HEK293T (cell line): ENCODE data around the gene SMG1.
"Not testable (repeated sequence)": the region's sequence is repeated elsewhere in the genome, so short reads cannot be mapped to it uniquely, and the experiment has no call there.

Experiments used
- CTCF ChIA-PET: fragments of 350-600 bp; formaldehyde crosslinking; extraction: SDS; loops from one replicate; lab custom pipeline; 2021; ENCODE audit warnings: antibody characterized with exemption, inconsistent platforms; lab: Yijun Ruan, JAX
- POLR2A ChIA-PET: fragments of 350-600 bp; formaldehyde crosslinking; extraction: SDS; loops from one replicate; lab custom pipeline; 2020; ENCODE audit warnings: antibody characterized with exemption, inconsistent platforms; lab: Yijun Ruan, JAX
- DNase-seq: peaks from one replicate; pipeline ENCODE4 v3.0.0; 2012; ENCODE audit warnings: mixed read lengths; ENCODE audit errors: extremely low spot score
- ARNT ChIP-seq: fragments of 450-650 bp; IDR thresholded peaks from 2 replicates; pipeline ENCODE4 v1.6.1; 2017; ENCODE audit warnings: mild to moderate bottlenecking
- BHLHE40 ChIP-seq: fragments of 450-650 bp; IDR thresholded peaks from 2 replicates; pipeline ENCODE4 v1.6.1; 2016; ENCODE audit warnings: mild to moderate bottlenecking, moderate library complexity, borderline replicate concordance
- CTBP1 ChIP-seq: fragments of 450-650 bp; IDR thresholded peaks from 2 replicates; pipeline ENCODE4 v1.6.1; 2016; ENCODE audit warnings: borderline replicate concordance
- ELF4 ChIP-seq: fragments of 450-650 bp; IDR thresholded peaks from 2 replicates; pipeline ENCODE4 v1.6.1; 2017; ENCODE audit warnings: antibody characterized with exemption
- FOXA1 ChIP-seq: fragments of 450-650 bp; IDR thresholded peaks from 2 replicates; pipeline ENCODE4 v1.6.1; 2016; ENCODE audit warnings: mild to moderate bottlenecking
- FOXK2 ChIP-seq: fragments of 450-650 bp; IDR thresholded peaks from 2 replicates; pipeline ENCODE4 v1.6.1; 2016; ENCODE audit warnings: mild to moderate bottlenecking
- FOXM1 ChIP-seq: fragments of 450-650 bp; IDR thresholded peaks from 2 replicates; pipeline ENCODE4 v1.6.1; 2017; ENCODE audit warnings: mild to moderate bottlenecking, borderline replicate concordance
- HDGF ChIP-seq: fragments of 450-650 bp; IDR thresholded peaks from 2 replicates; pipeline ENCODE4 v1.6.1; 2017; ENCODE audit warnings: antibody characterized with exemption, borderline replicate concordance
- L3MBTL2 ChIP-seq: fragments of 450-650 bp; conservative IDR thresholded peaks from 2 replicates; pipeline ENCODE4 v1.6.1; 2016; ENCODE audit warnings: mild to moderate bottlenecking
- LEF1 ChIP-seq: fragments of 450-650 bp; IDR thresholded peaks from 2 replicates; pipeline ENCODE4 v1.6.1; 2017; ENCODE audit warnings: mild to moderate bottlenecking, borderline replicate concordance
- NFRKB ChIP-seq: fragments of 450-650 bp; IDR thresholded peaks from 2 replicates; pipeline ENCODE4 v1.6.1; 2016; ENCODE audit warnings: mild to moderate bottlenecking, moderate library complexity
- SP1 ChIP-seq: fragments of 450-650 bp; IDR thresholded peaks from 2 replicates; pipeline ENCODE4 v1.6.1; 2017
- SUZ12 ChIP-seq: fragments of 450-650 bp; IDR thresholded peaks from 2 replicates; pipeline ENCODE4 v1.6.1; 2016; ENCODE audit warnings: mild to moderate bottlenecking
- TARDBP ChIP-seq: fragments of 450-650 bp; IDR thresholded peaks from 2 replicates; pipeline ENCODE4 v1.6.1; 2016
- ZNF384 ChIP-seq: fragments of 450-650 bp; IDR thresholded peaks from 2 replicates; pipeline ENCODE4 v1.6.1; 2016
- TF ChIP-seq, protein P1 (sequence below): fragments of 450-650 bp; IDR thresholded peaks from 2 replicates; pipeline ENCODE4 v1.6.1; 2016

Gene SMG1

DNA sequence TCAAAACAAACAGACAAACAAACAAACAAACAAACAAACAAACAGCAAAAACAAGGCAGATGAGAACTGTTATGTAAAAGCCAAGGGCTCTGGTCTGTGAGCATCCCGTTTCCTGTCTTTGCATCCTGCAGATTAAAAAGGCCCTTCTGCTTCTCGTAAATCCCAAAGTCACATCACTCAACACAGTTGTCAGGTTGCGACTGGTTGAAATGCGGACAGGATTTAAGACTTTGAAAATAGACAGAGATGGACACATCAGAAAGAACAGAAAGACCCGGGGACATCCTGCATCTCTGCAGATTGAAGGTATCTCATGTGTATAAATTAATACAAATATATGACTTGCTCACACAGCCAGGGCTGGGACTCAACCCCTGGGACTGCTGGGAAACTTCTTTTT is 39.3 kb upstream of the SMG1 start:
- no peak for TF ChIP-seq FOXK2
- no peak for TF ChIP-seq SP1
- TF ChIP-seq CTBP1 = no peak
- TF ChIP-seq FOXA1 = no peak
- no peak for TF ChIP-seq FOXM1
- no peak for TF ChIP-seq ZNF384
- TF ChIP-seq BHLHE40 = no peak
- TF ChIP-seq NFRKB = no peak
- TF ChIP-seq, protein P1, sequence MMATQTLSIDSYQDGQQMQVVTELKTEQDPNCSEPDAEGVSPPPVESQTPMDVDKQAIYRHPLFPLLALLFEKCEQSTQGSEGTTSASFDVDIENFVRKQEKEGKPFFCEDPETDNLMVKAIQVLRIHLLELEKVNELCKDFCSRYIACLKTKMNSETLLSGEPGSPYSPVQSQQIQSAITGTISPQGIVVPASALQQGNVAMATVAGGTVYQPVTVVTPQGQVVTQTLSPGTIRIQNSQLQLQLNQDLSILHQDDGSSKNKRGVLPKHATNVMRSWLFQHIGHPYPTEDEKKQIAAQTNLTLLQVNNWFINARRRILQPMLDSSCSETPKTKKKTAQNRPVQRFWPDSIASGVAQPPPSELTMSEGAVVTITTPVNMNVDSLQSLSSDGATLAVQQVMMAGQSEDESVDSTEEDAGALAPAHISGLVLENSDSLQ = no peak
- TF ChIP-seq HDGF = no peak
- TF ChIP-seq LEF1 = no peak
- no peak for TF ChIP-seq L3MBTL2
- TF ChIP-seq ARNT = no peak
- no peak for TF ChIP-seq TARDBP
- TF ChIP-seq ELF4 = no peak
- no peak for TF ChIP-seq SUZ12
- POLR2A ChIA-PET = interaction anchor here (1.5 kb wide), 1 partner anchor 175 kb away, joined by 7 read pairs; the partner anchor contains the start of gene RPS15A
- CTCF ChIA-PET = no interaction called here
- DNase-seq = no peak

DNA sequence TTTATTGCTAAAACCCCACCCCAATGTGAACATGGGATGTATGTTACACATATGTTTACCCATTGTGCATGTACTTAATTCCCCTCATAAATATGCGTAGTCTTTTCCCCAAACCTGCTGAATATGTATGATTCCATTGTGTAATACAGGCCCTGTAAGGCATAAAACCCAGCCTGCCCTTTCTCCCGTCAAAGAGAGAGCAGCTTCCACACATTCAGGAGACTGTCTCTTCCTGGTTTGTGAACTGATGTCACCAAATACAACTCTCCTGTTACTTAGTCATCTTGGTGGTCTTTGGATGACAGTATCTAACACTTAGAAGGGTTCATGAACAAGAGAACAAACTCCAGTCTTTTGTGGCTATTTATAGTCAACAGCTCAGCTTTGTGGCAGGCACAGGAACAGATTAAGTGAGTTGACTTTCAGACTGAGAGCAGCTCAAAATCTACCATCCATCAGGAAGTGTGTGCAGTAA is 32.9 kb upstream of the SMG1 start:
- TF ChIP-seq TARDBP (no peak), NFRKB (no peak), ELF4 (no peak), ARNT (no peak), FOXK2 (no peak), HDGF (no peak), SUZ12 (no peak), FOXM1 (no peak)
- POLR2A ChIA-PET = interaction anchor here (2.2 kb wide), 1 partner anchor 157 kb away, joined by 10 read pairs; the partner anchor contains the start of gene ARL6IP1
- DNase-seq = no peak
- CTCF ChIA-PET = interaction anchor here (0.8 kb wide), 2 partner anchors 158 to 221 kb away, joined by 5 to 6 read pairs; partner anchors contain the start of gene ARL6IP1

DNA sequence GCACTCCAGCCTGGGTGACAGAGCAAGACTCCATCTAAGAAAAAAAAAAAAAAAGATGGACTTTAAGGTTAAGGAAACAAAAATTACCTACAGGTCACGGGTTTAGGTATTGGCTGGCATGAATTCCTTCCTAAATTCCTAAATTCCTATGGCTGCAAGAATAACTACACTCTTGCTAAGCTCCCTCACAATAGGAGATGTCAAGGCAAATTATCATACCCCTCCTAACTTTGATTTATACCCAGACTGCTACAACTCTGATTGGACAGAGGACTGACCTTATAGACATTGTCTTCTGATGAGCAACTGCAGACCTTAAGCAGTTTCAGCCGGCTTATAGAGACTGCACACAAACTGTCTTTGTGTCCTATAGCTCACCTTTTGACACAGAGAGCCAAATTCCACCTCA is 32.4 kb upstream of the SMG1 start:
- CTCF ChIA-PET = interaction anchor here (0.7 to 1.4 kb wide), 3 partner anchors 12 to 157 kb away, joined by 4 to 10 read pairs (median 5); partner anchors contain the start of gene ARL6IP1
- no peak for DNase-seq
- TF ChIP-seq, protein P1 = peak; percentile 87
- TF ChIP-seq SUZ12 = no peak
- POLR2A ChIA-PET = interaction anchor here (2.2 kb wide), 1 partner anchor 157 kb away, joined by 10 read pairs; the partner anchor contains the start of gene ARL6IP1

DNA sequence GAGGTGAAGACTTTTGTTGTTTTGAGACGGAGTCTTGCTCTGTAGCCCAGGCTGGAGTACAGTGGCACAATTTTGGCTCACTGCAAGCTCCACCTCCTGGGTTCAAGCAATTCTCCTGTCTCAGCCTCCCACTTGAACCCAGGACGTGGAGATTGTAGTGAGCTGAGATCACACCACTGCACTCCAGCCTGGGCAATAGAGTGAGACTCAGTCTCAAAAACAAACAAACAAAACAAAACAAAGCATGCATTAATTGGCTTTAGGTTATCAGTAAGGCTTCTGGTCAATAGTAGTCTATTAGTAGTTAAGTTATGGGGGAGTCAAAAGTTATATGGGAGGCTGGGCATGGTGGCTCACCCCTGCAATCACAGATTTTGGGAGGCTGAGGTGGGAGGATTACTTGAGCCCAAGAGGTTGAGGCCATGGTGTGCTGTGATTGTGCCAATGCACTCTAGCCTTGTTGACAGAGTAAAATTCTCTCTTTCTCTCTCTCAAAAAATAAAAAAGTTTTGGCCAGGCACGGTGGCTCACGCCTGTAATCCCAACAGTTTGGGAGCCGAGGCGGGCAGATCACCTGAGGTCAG is 30.5 kb upstream of the SMG1 start:
- CTCF ChIA-PET, DNase-seq: not testable (repeated sequence)
- POLR2A ChIA-PET = interaction anchor here (1.1 kb wide), 1 partner anchor 167 kb away, joined by 3 read pairs; the partner anchor contains the start of gene RPS15A

DNA sequence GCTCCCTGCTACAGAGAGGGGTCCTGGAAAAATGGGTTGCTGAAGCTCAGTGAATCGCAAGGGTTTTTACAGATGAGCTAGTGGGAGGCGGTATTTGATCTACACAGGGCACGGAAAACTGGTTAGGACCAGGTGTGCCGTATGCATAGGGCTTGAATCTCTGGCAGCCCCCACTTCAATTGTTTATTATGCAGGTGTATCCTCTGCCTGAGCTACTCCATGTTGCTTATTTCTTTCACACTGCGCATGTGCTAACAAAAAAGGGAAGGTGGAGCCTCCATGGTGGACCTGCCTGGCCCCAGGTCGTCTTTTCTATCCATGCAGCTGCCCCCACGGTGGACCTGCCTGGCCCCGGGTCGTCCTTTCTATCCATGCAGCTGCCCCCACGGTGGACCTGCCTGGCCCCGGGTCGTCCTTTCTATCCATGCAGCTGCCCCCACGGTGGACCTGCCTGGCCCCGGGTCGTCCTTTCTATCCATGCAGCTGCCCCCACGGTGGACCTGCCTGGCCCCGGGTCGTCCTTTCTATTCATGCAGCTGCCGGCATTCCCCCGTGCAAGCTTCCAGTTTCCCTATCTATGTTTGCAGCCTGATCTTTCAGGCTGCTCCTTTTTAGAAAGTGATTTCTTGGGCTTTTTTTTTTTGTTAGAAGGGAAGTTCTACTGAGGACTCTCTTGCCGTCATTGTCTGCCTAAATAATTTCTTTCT is 29.8 kb upstream of the SMG1 start:
- POLR2A ChIA-PET, CTCF ChIA-PET, DNase-seq: not testable (repeated sequence)

DNA sequence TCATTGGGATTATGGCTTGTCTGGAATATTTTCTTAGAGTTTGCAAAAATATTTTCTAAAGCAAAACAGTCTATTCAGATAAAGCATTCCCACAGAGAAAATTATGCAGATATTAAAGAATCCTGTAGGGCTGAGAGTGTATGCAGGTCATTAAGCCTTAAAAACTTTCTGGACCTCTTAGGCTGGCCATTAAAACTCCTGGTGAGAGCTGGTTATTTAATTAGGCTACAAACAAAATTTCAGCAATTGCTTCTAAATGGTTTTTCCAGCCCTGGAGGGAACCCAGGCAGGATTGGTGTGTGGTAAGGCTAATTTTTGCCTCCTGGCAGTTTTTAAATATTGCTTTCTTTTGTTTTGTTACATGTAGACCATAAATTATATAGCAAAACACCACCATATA is 27.3 kb upstream of the SMG1 start:
- TF ChIP-seq BHLHE40 = no peak
- TF ChIP-seq ELF4 = no peak
- TF ChIP-seq L3MBTL2 = no peak
- TF ChIP-seq NFRKB = no peak
- TF ChIP-seq TARDBP = no peak
- ChIA-PET POLR2A (no interaction called here), CTCF (no interaction called here)

DNA sequence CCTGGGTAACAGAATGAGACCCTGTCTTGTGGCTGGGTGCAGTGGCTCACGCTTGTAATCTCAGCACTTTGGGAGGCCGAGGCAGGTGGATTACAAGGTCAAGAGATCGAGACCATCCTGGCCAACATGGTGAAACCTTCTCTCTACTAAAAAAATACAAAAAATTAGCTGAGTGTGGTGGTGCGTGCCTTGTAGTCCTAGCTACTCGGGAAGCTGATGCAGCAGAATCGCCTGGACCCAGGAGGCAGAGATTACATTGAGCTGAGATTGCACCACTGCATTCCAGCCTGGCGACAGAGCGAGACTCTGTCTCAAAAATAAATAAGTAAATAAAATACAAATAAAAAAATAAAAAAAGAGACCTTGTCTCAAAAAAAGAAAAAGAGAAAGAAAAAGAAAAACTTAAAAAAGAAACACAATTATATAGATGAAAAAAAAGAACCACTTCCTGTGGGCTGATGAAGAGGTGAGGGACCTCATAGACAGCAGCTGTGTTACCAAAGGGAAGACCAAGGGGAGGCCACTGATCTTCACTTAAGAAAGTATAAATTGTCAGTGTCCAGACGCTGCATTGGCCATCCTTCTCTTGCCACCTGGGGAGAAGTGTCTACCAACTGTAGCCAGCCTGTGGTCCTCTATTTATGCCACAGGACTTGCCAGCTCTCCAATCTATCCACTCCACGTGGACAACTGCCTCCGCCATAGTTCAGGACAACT is 24.4 kb upstream of the SMG1 start:
- ChIA-PET CTCF (no interaction called here), POLR2A (no interaction called here)
- TF ChIP-seq HDGF (no peak), TARDBP (no peak), SUZ12 (no peak), ARNT (no peak), SP1 (no peak), LEF1 (no peak), CTBP1 (no peak), ZNF384 (no peak), FOXK2 (no peak), BHLHE40 (no peak), ELF4 (no peak), FOXA1 (no peak), FOXM1 (no peak), NFRKB (no peak), L3MBTL2 (no peak)
- TF ChIP-seq, protein P1 = no peak
- no peak for DNase-seq

More for the DNA sequence above, 27.3 kb upstream of the SMG1 start:
- no peak for DNase-seq
